Gastrocnemius medialis (tissue), 4 donors: ENCODE results near the gene KCNQ2. TPM values are rescaled to one million over a fixed set of nuclear protein-coding genes. Genes with fewer than 3 reads are reported as not detected.

Experiments used
- ATAC-seq, 2 donors: fragments of 150-250 bp; one replicate each; pipeline ENCODE4 v1.9.1; 2016
- DNase-seq, 2 donors: peaks; one replicate each; pipeline ENCODE4 v3.0.0-alpha.2; 2019
- H3K27ac ChIP-seq, 4 donors: fragments of 200-600 bp; sonication (generic); 1 replicate in 1 of 4; 2 replicates in 3 of 4; pipeline ENCODE4 v1.5.1; 2016 to 2018; ENCODE audit warnings: mild to moderate bottlenecking in 2 of 4, moderate library complexity in 1 of 4
- H3K27me3 ChIP-seq, 3 donors: fragments of 200-600 bp; sonication (generic) in 2 of 3; 1 replicate in 1 of 3; 2 replicates in 2 of 3; pipeline versions ENCODE4 v1.5.1 to v1.6.0; 2016 to 2019; ENCODE audit warnings: mild to moderate bottlenecking in 1 of 3, moderate library complexity in 1 of 3
- H3K36me3 ChIP-seq, 2 donors: fragments of 200-600 bp; sonication (generic) in 1 of 2; one replicate each; pipeline ENCODE4 v1.5.1; 2017 to 2018
- H3K4me1 ChIP-seq, 2 donors: fragments of 200-600 bp; sonication (generic) in 1 of 2; one replicate each; pipeline ENCODE4 v1.5.1; 2016 to 2017; ENCODE audit warnings: mild to moderate bottlenecking in 2 of 2
- H3K4me3 ChIP-seq, 4 donors: fragments of 200-600 bp; sonication (generic) in 3 of 4; 1 replicate in 1 of 4; 2 replicates in 3 of 4; pipeline ENCODE4 v1.5.1; 2016 to 2019; ENCODE audit warnings: mild to moderate bottlenecking in 2 of 4
- H3K9me3 ChIP-seq, 3 donors: fragments of 200-600 bp; sonication (generic) in 2 of 3; 1 replicate in 1 of 3; 2 replicates in 2 of 3; pipeline ENCODE4 v1.5.1; 2016 to 2019
- CTCF ChIP-seq, 5 experiments: fragments of 450-650 bp in 3 of 5; fragments of 200-600 bp in 2 of 5; sonication (generic) in 2 of 5; IDR thresholded peaks in 4 of 5; conservative IDR thresholded peaks in 1 of 5; 1 replicate in 4 of 5; 2 replicates in 1 of 5; pipeline ENCODE4 v1.5.1; 2016 to 2019; ENCODE audit warnings: antibody characterized with exemption in 5 of 5, mild to moderate bottlenecking in 3 of 5, moderate library complexity in 3 of 5
- POLR2A ChIP-seq, 2 donors: fragments of 450-650 bp; IDR thresholded peaks; one replicate each; pipeline ENCODE4 v1.6.1; 2017; ENCODE audit warnings: antibody characterized with exemption in 2 of 2, mild to moderate bottlenecking in 2 of 2, moderate library complexity in 2 of 2
- in situ Hi-C, 4 donors: fragments of 200-750 bp; cut with MboI; loops; one replicate each; pipeline versions ENCODE4 v1.15.0 to v1.8.0; 2017; ENCODE audit warnings: low sequenced_read_pairs in 4 of 4
- intact Hi-C: fragments of 100-400 bp; cut with DNase I; formaldehyde crosslinking; loops from one replicate; pipeline ENCODE4 v1.15.1; 2023; ENCODE audit warnings: low total_unique reads
- total RNA-seq, 4 donors: library from RNA; depleted of rRNA; stranded (reverse); fragments of >200 nt; gene quantifications; one replicate each; pipeline versions ENCODE4 v1.1.0 to v1.2.3, GENCODE V29; 2016

Gene KCNQ2
- total RNA-seq, 4 donors from 2014 or later = not detected

GRCh38 chr20:63356931-63357879 lies 115.2 kb downstream of the KCNQ2 start:
- intact Hi-C loops (no loop called here), in situ Hi-C loops (no loop called here)
- Histone ChIP-seq H3K9me3 (no peaks in the 10 kb centered on the region), H3K27ac (no peak overlapping the region), H3K4me3 (no peak overlapping the region), H3K27me3 (peaks cover 23 to 29% (median 26%) of the 10 kb centered on the region in 3 donors), H3K4me1 (no peaks in the 10 kb centered on the region), H3K36me3 (no peaks in the 10 kb centered on the region)
- DNase-seq (no peak), ATAC-seq (no peak)
- TF ChIP-seq POLR2A (IDR thresholded peaks at IDR 0.05) (no peak), CTCF (IDR thresholded peaks at IDR 0.05 in 4 of 5, conservative IDR thresholded peaks at IDR 0.05 in 1 of 5) (no peak)

GRCh38 chr20:63356511-63356910 lies 115.9 kb downstream of the KCNQ2 start:
- no peak for TF ChIP-seq POLR2A (IDR thresholded peaks at IDR 0.05)
- no peak for TF ChIP-seq CTCF (IDR thresholded peaks at IDR 0.05 in 4 of 5, conservative IDR thresholded peaks at IDR 0.05 in 1 of 5)
- Histone ChIP-seq H3K4me3 (no peak overlapping the region), H3K27me3 (peaks cover 21 to 24% (median 24%) of the 10 kb centered on the region in 3 donors), H3K9me3 (no peaks in the 10 kb centered on the region), H3K4me1 (no peaks in the 10 kb centered on the region), H3K27ac (no peak overlapping the region), H3K36me3 (no peaks in the 10 kb centered on the region)
- no peak for DNase-seq
- intact Hi-C loops (no loop called here), in situ Hi-C loops (no loop called here)
- no peak for ATAC-seq

- ATAC-seq = no peak
- in situ Hi-C loops = no loop called here
- H3K27me3 ChIP-seq = peaks cover 18 to 23% (median 22%) of the 10 kb centered on the region in 3 donors
- intact Hi-C loops = no loop called here
- no peak overlapping the region for H3K4me3 ChIP-seq
- no peaks in the 10 kb centered on the region for H3K4me1 ChIP-seq
- TF ChIP-seq CTCF (IDR thresholded peaks at IDR 0.05 in 4 of 5, conservative IDR thresholded peaks at IDR 0.05 in 1 of 5) = no peak
- TF ChIP-seq POLR2A (IDR thresholded peaks at IDR 0.05) = no peak
- DNase-seq = no peak
- H3K27ac ChIP-seq = no peak overlapping the region
- H3K9me3 ChIP-seq = no peaks in the 10 kb centered on the region
- H3K36me3 ChIP-seq = no peaks in the 10 kb centered on the region
Observed at GRCh38 chr20:63355781-63356295, 116.6 kb downstream of the KCNQ2 start.

- intact Hi-C loops (no loop called here), in situ Hi-C loops (no loop called here)
- Histone ChIP-seq H3K36me3 (no peaks in the 10 kb centered on the region), H3K9me3 (no peaks in the 10 kb centered on the region), H3K4me1 (no peaks in the 10 kb centered on the region), H3K4me3 (no peak overlapping the region), H3K27me3 (peaks cover 8 to 12% (median 12%) of the 10 kb centered on the region in 3 donors), H3K27ac (no peak overlapping the region)
- no peak for TF ChIP-seq POLR2A (IDR thresholded peaks at IDR 0.05)
- no peak for TF ChIP-seq CTCF (IDR thresholded peaks at IDR 0.05 in 4 of 5, conservative IDR thresholded peaks at IDR 0.05 in 1 of 5)
- no peak for ATAC-seq
- no peak for DNase-seq
Observed at GRCh38 chr20:63354636-63355350, 117.7 kb downstream of the KCNQ2 start.
